ENCODE results near the gene NME9. TPM values are rescaled to one million over a fixed set of nuclear protein-coding genes. Genes with fewer than 3 reads are reported as not detected.
A peak's percentile ranks its signal among the peaks of the same experiment; 100 is the strongest.

The NME9 gene
- total RNA-seq (under 1 TPM in 1 of 2 experiments, not detected in 1; 0.80 TPM), total RNA-seq (0 to 3.4 (median 0.29) reads per million in 172 experiments)
- polyA plus RNA-seq (2013, experiment 1 of 2), result 2.1 TPM
- polyA plus RNA-seq (2013, experiment 2 of 2), result 2.0 TPM

- ChIA-PET POLR2A (interaction anchor here (0.5 to 1.3 kb wide), 4 partner anchors 107 to 224 kb away, joined by 3 read pairs; partner anchors contain the start of genes ARMC8 and DBR1), CTCF (interaction anchor here (0.7 to 1.6 kb wide), 4 partner anchors 9 to 586 kb away, joined by 3 to 4 read pairs (median 3); partner anchors contain the start of gene CEP70)
- intact Hi-C loops (cut with DNase I, micrococcal nuclease), result loop anchor here (2.0 to 10.0 kb wide), 5 partner anchors 62 to 1345 kb away; partner anchors contain the start of genes ARMC8 (in 1 of the 2), CEP70 (in 1 of the 2) and NMNAT3 (in 1 of the 2)
- H3K27ac ChIP-seq (ENCODE audit: low read depth in 1 of 2, low read length in 2 of 2), result peak within 1 kb of the TSS; percentile 49 to 81
- Mint-ChIP-seq H3K4me3 (peak within 1 kb of the TSS; percentile 98), H3K27me3 (no peaks in the 10 kb centered on the region), H3K4me1 (ENCODE audit: low read depth) (peaks cover 37% of the 10 kb centered on the region), H3K9me3 (no peaks in the 10 kb centered on the region), H3K27ac (peak within 1 kb of the TSS; percentile 88), H3K36me3 (ENCODE audit: low read depth) (peaks cover 3% of the 10 kb centered on the region)
- H3K9me3 ChIP-seq (ENCODE audit: control insufficient read depth in 1 of 2, insufficient read depth in 1 of 2, low read length in 2 of 2), result no peaks in the 10 kb centered on the region
- ATAC-seq (ENCODE audit: poor library complexity) (peak; percentile 85), DNase-seq (peak; percentile 80 to 97 (median 90))
- peaks cover 20% of the 10 kb centered on the region for H3K4me1 ChIP-seq (ENCODE audit: insufficient read depth, low read length)
- peak; percentile 71 for TF ChIP-seq CTCF (IDR thresholded peaks at IDR 0.05)
- H3K27me3 ChIP-seq (ENCODE audit: control insufficient read depth in 1 of 2, insufficient read depth in 2 of 2, low read length in 2 of 2), result no peaks in the 10 kb centered on the region
- peak within 1 kb of the TSS; percentile 69 for H3K4me3 ChIP-seq (ENCODE audit: low read length)
- no peaks in the 10 kb centered on the region for H3K36me3 ChIP-seq (ENCODE audit: insufficient read depth, low read length)
These were observed at the start of gene NME9 for GRCh38 chr3:138329127-138329983. TSS of gene NME9 (minus strand) at chr3:138329851. CDS start at chr3:138329335, 516 bp downstream.

- no peak overlapping the region for H3K27ac ChIP-seq (ENCODE audit: low read depth in 1 of 2, low read length in 2 of 2)
- no peak overlapping the region for H3K4me3 ChIP-seq (ENCODE audit: low read length)
- Mint-ChIP-seq H3K36me3 (ENCODE audit: low read depth) (no peaks in the 10 kb centered on the region), H3K4me1 (ENCODE audit: low read depth) (no peaks in the 10 kb centered on the region), H3K9me3 (no peaks in the 10 kb centered on the region), H3K27me3 (peaks cover 5% of the 10 kb centered on the region), H3K27ac (no peak overlapping the region), H3K4me3 (no peak overlapping the region)
- POLR2A ChIA-PET, result no interaction called here
- TF ChIP-seq CTCF (IDR thresholded peaks at IDR 0.05), result no peak
- ATAC-seq (ENCODE audit: poor library complexity) (no peak), DNase-seq (no peak)
- H3K27me3 ChIP-seq (ENCODE audit: control insufficient read depth in 1 of 2, insufficient read depth in 2 of 2, low read length in 2 of 2), result peaks cover 0 to under 1% of the 10 kb centered on the region in 2 experiments
- H3K9me3 ChIP-seq (ENCODE audit: control insufficient read depth in 1 of 2, insufficient read depth in 1 of 2, low read length in 2 of 2), result no peaks in the 10 kb centered on the region
- H3K36me3 ChIP-seq (ENCODE audit: insufficient read depth, low read length), result no peaks in the 10 kb centered on the region
- intact Hi-C loops (cut with DNase I, micrococcal nuclease), result no loop called here
- H3K4me1 ChIP-seq (ENCODE audit: insufficient read depth, low read length), result no peaks in the 10 kb centered on the region
- CTCF ChIA-PET, result no interaction called here
These were observed 49.3 kb upstream of the NME9 start for GRCh38 chr3:138378990-138379389.

- H3K4me3 ChIP-seq (ENCODE audit: low read length), result no peak overlapping the region
- H3K4me3 Mint-ChIP-seq, result no peak overlapping the region
- TF ChIP-seq CTCF (IDR thresholded peaks at IDR 0.05), result no peak
- no peak overlapping the region for H3K27ac ChIP-seq (ENCODE audit: low read depth in 1 of 2, low read length in 2 of 2)
- ChIA-PET CTCF (no interaction called here), POLR2A (no interaction called here)
- no peaks in the 10 kb centered on the region for H3K27me3 Mint-ChIP-seq
- no peak overlapping the region for H3K27ac Mint-ChIP-seq
- H3K9me3 Mint-ChIP-seq, result no peaks in the 10 kb centered on the region
- DNase-seq (no peak), ATAC-seq (ENCODE audit: poor library complexity) (no peak)
- H3K36me3 Mint-ChIP-seq (ENCODE audit: low read depth), result no peaks in the 10 kb centered on the region
- intact Hi-C loops (cut with DNase I, micrococcal nuclease), result no loop called here
- no peaks in the 10 kb centered on the region for H3K9me3 ChIP-seq (ENCODE audit: control insufficient read depth in 1 of 2, insufficient read depth in 1 of 2, low read length in 2 of 2)
- no peaks in the 10 kb centered on the region for H3K4me1 ChIP-seq (ENCODE audit: insufficient read depth, low read length)
- H3K36me3 ChIP-seq (ENCODE audit: insufficient read depth, low read length), result no peaks in the 10 kb centered on the region
- H3K27me3 ChIP-seq (ENCODE audit: control insufficient read depth in 1 of 2, insufficient read depth in 2 of 2, low read length in 2 of 2), result no peaks in the 10 kb centered on the region
- H3K4me1 Mint-ChIP-seq (ENCODE audit: low read depth), result no peaks in the 10 kb centered on the region
These were observed 48.7 kb upstream of the NME9 start for GRCh38 chr3:138378331-138378730.

Data from CD4-positive, alpha-beta T cell (primary cell).